Right hindlimb (tissue), 1 donor: ENCODE measurements around the gene NECTIN1.
A peak's percentile ranks its signal among the peaks of the same experiment; 100 is the strongest.

ENCODE experiments used
- DNase-seq: peaks from one replicate; pipeline ENCODE4 v3.0.0-alpha.2; 2018

Gene NECTIN1

DNA sequence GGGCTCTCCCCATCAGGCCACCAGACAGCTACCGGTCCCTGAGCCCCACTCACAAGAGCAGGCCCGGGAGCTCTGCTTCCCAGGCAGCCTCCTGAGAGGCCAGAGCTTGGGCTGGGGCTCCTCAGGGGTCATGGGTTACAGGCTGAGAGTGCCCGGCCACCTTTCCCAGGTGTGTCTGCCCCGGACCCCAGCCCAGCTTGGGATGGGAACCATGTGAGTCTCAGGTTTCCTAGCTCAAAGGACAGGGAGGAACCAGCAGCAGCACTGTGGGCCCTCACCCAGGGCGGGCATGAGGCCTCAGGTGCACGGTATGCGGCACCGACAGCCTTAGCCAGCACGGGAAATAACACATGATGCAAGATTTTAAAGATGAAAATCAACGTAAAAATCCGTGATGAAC is 90.1 kb downstream of the NECTIN1 start:
- DNase-seq = no peak

DNA sequence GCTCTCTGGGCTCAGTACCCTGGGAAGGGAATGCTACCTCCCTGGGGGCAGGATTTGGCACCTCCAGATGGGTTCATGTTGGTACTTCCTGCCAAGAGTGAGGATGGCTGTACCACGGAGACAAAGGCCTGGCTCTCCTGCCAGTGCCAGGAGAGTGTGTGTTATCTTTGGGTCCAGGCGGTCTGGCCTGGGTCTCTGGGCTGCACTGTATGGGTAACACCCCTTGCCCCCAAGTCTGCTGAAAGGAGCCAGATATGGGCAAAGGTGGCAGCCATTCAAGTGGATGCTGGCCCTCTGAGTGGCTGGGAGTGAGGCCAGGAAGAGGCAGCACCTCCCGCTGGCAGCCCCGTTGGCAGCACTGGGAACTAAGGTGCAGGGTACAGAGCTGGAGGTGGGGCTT is 91.5 kb downstream of the NECTIN1 start:
- no peak for DNase-seq

DNA sequence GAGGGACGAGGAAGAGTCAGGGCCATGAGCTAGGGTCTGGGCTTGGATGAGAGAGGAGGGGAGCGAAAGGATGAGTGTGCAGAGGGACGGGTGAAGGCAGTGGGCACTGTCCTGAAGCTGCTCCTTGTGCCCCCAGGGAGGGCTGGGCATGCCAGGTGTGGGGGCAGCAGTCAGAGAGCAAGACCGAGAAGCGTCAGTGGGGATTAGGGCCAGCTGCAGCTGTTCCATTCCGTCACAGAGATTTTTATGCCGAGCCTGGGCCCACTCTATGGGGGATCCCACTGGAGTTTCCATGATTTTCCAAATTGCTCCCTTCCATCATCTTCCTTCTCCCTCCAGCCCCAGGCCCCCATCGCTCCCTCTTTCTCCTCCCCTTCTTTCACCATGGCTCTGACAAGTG is 93.2 kb downstream of the NECTIN1 start:
- DNase-seq = peak; percentile 71

DNA sequence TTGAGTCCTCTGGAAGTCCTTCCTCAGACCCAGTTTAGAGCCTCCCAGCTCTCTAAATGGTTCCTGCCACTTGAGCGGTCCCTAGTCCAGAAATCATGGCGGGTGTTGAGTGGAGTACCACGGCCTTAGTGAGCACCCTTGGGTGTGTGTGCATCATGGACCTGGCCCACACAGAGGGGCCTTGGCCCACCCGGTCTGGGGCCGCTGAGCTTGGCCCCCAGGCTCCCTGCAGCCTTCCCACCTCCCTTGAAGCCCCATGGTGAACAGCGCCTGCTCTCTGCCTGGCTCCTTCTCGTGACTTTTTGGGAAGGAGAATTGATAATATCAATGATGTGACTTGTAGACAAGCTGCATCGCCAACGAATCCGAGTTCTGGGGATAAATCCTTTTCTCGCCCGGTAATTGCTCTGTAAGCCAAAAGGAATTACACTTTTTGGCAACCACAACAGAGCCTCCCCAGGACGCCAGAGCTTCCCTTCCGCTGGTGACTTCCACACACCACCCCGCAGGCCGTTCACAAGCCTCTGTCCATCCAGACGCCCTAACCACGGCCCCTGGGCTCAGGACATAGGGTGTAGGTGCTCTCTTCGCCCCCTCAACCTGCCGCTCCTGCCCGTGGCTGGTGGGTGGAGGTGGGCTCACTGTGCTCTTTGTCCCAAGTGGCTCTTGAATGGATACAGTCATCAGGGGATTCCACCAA is 93.8 kb downstream of the NECTIN1 start:
- DNase-seq = no peak

DNA sequence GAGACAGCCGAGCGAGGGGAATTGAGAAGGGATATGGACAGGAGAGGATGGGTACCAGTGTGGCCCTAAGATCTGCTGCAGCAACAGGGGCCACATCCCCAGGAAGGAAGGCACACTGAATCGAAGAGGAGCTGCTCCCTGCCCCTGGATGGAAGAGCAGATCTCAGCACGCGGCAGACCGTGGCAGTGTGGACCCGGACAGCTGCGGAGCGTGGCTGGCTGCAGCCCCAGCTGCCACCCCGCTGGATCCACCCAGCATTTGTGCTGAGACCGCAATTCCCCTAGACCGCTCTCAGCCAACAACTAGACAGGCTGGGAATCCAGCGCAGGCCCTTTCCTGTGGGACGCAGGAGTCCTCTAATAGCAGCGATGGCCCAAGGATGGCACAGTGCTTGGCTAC is 94.7 kb downstream of the NECTIN1 start:
- DNase-seq = peak; percentile 66

DNA sequence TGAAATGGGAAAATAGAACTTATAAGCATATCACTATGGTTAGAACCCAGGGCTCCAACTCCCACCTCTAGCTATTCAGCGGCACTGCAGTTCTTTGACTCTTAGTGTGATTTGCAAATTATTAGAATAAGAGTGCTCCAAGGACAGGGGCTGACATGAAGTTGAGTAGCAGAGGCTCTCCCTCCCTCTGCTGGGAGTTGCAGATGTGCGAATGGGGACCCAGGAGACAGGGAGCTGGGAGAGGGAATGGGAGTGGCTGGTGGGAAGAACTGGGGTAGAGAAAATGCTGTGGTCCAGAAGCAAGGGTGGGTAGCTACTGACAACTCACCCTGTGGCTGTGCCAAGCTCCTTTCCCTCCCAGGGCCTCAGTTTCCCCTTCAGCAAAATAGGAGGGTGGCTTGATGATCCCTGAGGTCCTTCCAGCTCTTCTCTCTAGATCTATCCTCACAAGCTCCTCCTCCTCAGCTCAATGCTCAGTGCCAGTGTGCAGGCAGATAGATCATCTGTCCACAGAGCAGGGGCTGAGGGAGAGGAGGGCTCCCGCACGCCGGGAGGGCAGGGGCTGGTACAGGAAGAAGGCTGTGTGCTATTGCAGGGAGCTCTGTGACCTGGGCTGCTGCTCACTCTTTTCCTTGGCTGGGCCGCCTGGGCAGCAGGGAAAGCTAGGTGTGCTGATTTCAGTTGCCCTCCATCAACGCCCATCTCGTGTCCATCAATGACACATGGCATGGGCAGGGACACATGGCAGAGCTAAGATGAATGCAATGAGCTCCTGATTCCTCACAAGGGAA is 99.0 kb downstream of the NECTIN1 start:
- no peak for DNase-seq

DNA sequence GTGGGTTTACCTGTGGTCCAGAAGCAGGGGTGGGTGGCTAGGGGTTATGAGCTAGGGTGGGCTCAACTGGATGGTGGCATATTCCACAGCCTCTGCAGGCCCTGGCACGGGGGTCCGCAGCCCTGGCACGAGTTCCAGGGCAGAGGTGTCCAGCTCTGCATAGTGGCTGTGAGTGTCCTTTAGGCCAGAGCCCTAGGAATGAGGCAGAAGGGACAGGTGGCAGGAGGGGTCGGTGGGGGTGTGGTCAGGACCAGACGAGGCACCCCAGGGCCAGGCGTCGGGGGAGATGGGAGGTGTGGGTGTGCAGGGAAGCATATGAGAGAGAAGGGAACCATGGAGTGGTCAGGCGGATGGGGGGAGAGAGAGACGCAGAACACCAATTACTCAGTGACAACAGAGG is 99.9 kb downstream of the NECTIN1 start:
- no peak for DNase-seq

DNA sequence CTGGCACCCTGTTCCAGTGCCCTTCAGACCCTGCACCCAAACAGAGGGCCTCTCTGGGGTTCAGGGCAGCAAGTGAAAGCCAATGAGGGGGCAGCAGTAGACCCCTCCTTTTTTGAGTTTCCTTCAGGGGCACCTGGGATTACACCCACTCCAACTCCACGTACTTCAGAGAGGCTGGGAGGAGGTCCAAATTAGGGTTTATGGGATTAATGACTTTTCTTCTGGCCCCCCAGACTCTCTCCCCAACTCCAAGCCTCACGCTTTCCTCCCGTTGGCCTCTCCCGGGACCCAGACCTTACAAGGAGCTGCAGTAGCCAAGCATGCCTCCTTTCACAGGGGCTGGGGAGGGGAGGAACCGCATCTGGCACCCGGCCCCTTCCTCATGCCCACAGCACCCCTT is 101.7 kb downstream of the NECTIN1 start:
- no peak for DNase-seq

DNA sequence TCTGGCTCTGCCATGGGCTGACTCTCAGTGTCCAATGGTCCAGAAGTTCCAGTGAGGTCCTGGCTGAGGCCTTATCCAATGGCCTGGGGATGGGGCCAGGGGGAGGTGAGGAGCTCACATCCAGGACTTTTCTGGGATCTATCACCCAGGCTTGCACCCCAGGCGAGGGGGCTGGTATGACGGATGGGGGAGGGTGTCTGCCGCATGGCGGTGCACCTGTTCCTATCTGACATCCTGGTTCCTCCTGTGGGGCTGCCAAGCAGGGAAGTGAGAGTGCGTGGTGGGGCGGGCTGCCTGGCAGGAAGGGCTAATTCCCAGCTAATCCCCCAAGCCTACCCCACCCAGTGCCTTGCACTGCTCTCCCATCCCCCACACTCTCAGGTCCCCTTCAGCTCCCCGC is 102.1 kb downstream of the NECTIN1 start:
- peak; percentile 77 for DNase-seq

DNA sequence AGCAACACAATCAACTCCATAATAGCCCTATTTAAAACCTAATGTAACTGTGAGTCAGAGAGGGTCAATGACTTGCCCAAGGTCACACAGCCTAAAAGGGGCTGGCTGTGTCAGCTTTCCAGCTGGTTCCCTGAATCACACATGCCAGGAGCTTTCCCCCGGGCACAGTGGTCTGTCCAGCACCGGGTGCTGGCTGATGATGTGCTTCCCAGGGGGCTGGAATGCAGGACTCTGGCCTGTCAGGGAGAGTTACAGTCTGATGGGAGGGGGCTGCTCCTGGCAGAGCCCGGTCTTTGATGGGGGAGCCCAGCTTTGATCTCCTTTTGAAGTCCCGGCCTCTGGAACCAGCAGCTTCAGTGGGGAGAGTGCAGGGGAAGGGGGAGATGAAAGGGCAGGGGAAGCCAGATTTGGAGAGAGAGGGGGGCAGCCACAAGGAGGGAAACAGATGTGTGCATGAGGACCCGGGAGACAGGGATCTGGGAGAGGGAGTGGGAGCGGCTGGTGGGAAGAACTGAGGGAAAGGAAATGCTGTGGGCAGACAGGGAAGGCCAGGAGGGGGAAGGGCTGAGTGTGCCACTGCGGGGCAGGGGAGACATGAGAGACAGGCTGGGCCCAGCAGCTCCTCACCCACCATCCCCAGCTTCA is 102.7 kb downstream of the NECTIN1 start:
- peak; percentile 56 for DNase-seq

DNA sequence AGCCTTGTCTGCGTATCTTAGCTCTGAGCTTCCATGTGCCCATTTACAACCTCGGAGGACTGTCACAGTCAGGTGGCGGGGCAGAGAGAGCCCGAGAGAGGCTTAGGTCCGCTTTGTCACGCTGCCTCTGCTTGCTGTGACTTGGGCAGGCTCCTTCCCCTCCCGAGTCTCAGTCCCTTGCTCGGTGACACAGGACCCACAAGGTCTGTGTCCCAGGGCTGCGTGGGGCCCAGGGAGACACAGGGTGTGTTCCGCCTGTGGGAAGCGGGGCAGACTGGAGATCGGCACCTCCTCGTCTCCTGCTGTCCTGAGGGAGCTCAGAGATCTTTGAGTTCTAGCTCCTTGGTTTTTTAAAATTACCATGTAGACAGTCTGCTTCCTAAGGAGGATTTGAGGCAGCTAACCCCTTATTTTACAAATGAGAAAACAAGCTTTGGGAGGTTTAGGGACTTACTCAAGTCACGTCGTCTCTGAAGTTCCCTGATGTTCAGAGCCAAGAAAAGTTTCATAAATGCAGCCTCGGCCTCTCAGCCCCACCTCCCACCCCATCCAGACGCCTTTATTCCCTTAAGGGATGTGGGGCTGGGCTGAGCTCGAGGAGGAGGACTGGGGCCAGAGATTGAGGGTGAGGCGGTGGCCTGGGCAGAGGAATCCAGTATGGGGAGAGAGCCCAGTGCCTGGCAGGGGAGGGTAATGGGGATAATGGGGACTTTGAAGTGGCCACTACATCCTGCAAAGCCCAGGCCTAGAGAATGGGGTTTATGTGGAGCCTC is 103.6 kb downstream of the NECTIN1 start:
- DNase-seq = peak; percentile 52

DNA sequence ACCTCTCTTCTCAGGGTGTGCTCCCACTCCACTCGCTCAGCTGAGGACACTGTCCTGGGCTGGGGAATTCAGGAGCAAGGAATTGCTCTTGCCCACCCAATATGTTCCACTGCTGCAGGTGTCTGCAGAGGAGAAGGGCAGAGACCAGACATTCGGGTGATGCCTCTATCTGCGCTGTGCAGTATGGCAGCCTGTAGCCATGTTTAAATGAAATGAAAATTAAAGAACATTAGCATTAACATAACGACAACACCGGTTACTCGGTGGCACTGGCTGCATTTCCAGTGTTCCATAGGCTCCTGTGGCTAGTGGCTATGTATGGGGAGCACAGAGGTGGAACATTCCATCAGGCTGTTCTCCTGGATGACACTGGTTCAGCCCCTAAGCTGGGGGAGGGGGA is 104.4 kb downstream of the NECTIN1 start:
- DNase-seq = no peak

DNA sequence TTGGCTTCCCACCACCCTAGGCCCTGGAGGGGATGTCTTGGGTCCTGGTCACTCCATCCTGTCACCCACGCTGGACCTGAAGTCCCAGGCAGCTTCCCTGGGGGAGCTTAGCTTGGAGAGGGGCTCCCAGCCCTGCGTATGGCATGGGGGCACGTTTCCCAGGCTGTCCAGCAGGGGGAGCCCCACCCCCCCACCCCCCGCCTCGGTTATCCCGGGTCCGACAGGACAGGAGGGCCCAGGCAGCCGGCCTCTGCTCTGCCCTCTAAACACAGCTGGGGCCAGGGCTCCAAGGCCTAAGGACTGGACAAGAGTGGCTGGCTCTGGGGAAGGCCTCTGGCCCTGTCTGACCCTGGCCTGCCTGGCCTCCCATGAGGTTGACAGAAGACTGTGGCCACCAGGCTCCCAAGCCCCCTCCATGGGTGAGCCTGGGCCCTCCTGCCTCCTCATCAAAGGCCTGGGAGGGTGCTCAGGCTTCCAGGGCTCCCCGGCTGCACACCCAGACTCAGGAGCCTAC is 104.8 kb downstream of the NECTIN1 start:
- DNase-seq = no peak

DNA sequence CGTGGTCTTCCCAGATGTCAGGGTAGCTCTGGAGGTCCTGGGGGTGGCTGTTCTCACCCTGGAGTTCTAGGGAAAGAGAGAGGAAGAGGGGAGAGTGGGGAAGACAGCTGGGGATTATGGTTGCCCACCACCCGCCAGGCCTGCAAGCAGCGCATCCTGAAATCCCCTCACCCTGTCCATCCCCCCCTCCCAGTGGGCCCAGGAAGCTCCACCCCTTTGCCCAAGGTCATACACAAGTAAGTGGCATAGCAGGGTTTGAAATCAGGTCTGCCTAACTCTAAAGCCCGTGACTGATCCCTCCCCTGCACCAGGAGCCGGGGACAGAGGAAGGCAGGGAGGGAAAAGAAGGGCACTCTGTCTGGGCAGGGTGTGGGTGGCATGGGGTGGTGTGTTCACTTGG is 105.3 kb downstream of the NECTIN1 start:
- DNase-seq = no peak

DNA sequence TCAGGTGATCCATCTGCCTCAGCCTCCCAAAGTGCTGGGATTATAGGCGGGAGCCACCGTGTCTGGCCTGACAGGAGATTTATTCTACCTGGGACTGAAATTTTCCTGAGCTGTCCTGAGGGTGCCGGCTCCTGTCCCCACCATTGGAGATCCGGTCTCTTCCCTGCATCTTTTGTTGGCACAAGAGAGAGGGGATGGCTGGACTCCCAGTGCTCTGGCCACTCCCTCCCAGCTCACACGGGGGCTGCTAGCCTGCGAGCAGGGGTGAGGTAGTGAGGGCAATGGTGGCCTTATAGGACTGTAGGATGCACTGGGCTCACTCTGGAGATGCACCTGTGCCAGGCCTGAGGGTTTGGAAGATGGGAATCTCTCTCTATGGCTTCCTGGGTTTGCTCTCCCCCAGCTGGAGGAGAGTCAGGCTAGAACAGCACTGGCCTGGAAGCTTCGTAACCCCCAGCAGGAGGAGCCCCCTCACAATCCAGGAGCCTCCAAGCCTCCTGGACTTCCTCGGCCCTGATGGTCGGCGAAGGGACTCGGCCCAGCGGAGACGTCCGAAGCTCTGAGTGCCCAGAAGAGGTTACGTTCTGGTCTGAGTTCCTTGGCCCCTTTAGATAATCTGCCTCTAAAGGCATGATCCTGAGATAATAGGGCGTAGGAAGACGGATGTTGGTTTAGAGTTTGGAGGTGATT is 106.4 kb downstream of the NECTIN1 start:
- DNase-seq = no peak

DNA sequence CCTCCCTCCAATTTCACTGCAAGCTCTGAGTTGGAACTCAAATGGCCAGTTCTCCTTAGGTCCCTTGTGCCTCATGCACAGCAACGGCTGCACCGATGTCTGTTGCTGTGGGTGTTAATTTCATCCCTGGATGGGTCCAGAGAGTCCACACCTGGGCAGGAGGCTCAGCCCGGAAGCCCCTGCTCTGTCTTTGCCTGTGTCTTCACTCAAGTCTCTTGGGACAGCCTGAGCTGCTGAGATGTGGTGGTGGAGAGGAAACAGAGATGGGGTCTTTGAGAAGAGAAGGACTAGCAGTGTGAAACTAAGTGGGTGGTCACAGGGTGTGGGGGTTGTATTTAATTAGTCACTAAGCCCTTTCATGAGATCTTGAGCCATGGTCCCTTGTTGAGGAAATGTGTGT is 109.3 kb downstream of the NECTIN1 start:
- DNase-seq = no peak

DNA sequence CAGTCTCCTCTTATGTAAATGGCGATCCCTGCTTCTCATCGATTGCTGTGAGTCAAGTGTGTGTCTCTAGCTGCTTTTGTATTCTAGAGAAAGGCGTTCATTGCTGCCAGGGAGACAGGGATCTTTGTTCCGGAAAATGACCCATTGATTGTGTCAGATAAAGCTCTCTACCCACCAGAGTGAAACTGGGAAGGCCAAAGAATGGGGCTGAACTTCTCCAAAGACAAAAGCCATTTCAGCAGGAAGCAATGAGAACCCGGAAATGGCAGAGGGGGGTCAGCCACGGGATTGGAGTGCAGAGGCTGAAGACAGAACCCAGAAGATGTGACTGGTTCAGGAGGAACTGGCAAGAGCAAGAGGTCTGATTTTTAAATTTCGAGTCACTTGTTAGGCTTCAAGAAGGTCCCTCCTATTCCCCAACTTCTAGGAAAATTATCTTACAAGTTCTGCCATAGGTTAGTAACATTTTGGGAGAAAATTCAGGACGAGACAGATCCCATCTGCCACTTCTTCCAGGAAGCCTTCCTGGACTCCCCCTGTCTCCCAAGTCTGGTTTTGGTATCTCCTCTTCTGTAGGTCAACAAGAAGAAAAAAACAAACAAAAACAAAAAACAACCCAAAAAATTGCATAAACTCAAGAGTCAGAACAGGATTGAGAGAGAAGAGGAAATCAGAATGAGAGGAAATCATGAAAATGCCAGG is 110.6 kb downstream of the NECTIN1 start:
- no peak for DNase-seq

DNA sequence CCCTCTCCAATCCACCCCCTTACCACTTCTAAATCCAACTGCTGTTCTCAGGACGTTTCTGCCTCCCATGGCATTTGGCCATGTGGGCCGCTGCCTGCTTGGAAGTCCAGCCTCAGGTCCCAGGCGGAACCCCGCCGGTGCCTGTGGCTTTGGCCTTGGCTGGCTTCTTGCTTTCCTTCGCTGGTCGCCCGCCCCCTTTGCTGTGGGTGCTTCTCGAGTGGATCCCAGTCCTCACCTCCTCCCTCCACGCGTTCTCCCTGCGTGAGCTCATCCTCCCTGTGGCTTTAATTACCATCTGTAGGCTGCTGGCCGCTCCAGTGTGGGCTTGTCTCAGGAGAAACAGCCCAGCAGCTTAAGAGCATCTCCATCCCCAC is 111.7 kb downstream of the NECTIN1 start:
- DNase-seq = no peak

DNA sequence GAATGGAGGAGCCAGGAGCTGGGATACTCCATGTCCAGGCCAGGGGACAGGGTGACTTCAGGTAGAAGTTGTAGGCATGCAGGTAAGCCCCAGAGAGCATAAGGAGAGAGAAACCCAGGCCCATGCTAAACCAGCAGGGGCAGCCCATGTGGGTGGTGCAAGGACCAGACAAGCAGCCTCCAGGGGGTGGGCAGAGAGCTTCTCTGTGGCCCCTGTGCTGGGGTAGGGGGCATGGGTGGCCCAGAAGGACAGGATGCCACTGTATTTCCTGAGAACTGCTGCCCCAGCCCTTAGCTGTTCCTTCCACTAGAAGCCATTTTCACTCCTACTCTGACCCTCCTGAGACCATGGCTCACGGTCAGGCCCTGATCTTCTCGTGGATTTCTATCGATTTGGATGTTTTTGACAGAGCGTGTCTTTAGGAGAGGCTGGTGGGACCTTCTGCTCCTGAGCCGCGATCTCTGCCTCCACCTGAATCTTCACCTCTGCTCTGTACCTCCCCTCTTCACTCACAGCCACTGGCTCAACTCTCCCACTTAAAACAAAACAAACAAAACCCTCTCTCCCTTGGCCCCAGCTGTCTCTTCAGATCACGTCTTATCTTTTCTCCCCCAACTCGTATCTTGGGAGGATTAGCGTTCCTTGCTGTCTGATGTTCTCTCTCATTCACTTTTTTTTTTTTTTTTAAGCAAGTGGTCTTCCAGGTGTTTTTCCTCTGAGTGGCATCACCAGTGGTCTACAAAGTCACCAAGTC is 112.2 kb downstream of the NECTIN1 start:
- DNase-seq = no peak

DNA sequence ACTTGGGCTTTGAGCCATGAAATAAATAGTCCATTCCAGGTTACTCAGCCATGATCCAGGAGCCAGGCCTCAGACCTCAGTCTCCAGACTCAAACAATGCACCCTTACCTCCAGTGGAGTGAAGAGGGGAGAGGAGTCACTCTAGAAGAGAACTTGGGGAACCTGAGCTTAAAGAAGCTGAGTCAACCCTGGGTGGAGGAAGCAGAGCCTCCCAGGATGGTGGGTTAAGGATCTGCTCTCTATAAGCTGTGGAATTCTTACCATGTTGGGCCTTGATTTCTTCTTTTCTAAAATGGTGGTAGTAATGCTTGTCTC is 113.2 kb downstream of the NECTIN1 start:
- no peak for DNase-seq
